Activated naive CD8-positive, alpha-beta T cell treated with anti-CD3 and anti-CD28 coated beads for 36 hours (primary cell): ENCODE measurements around the gene ANXA7. TPM values are rescaled to one million over a fixed set of nuclear protein-coding genes. Genes with fewer than 3 reads are reported as not detected.
"Not testable (repeated sequence)": the region's sequence is repeated elsewhere in the genome, so short reads cannot be mapped to it uniquely, and the experiment has no call there.

ENCODE experiments used
- DNase-seq: peaks from one replicate; pipeline ENCODE4 v3.0.0; 2021
- H3K27ac Mint-ChIP-seq: one replicate; pipeline ENCODE4 v1.8.0; 2022; ENCODE audit warnings: mild to moderate bottlenecking, moderate library complexity, mixed read lengths
- H3K27me3 Mint-ChIP-seq: one replicate; pipeline ENCODE4 v1.8.0; 2022; ENCODE audit warnings: mild to moderate bottlenecking, mixed read lengths
- H3K36me3 Mint-ChIP-seq: one replicate; pipeline ENCODE4 v1.8.0; 2021; ENCODE audit warnings: mild to moderate bottlenecking, mixed read lengths
- H3K4me1 Mint-ChIP-seq: one replicate; pipeline ENCODE4 v1.8.0; 2021; ENCODE audit warnings: mixed read lengths
- H3K4me3 Mint-ChIP-seq: one replicate; pipeline ENCODE4 v1.8.0; 2022; ENCODE audit warnings: mild to moderate bottlenecking, moderate library complexity, mixed read lengths
- H3K9me3 Mint-ChIP-seq: one replicate; pipeline ENCODE4 v1.8.0; 2022; ENCODE audit warnings: mixed read lengths
- total RNA-seq, 2 experiments: library from RNA; stranded (reverse); gene quantifications; one replicate each; pipeline ENCODE4 v1.2.3, GENCODE V29; 2021

Gene ANXA7
- total RNA-seq, 2 experiments from 2014 or later = 120 to 126 TPM

GRCh38 chr10:73333202-73333601, 80.7 kb downstream of the ANXA7 start:
- Mint-ChIP-seq H3K27me3 (no peaks in the 10 kb centered on the region), H3K4me3 (no peak overlapping the region), H3K9me3 (no peaks in the 10 kb centered on the region), H3K4me1 (no peaks in the 10 kb centered on the region), H3K36me3 (no peaks in the 10 kb centered on the region), H3K27ac (no peak overlapping the region)
- no peak for DNase-seq

- DNase-seq = no peak
- H3K4me1 Mint-ChIP-seq = no peaks in the 10 kb centered on the region
- no peak overlapping the region for H3K4me3 Mint-ChIP-seq
- H3K27me3 Mint-ChIP-seq = no peaks in the 10 kb centered on the region
- H3K9me3 Mint-ChIP-seq = peaks cover 2% of the 10 kb centered on the region
- no peak overlapping the region for H3K27ac Mint-ChIP-seq
- H3K36me3 Mint-ChIP-seq = no peaks in the 10 kb centered on the region
Observed at GRCh38 chr10:73332379-73332778, 81.5 kb downstream of the ANXA7 start.

- not testable (repeated sequence) for DNase-seq, H3K9me3 Mint-ChIP-seq, H3K4me1 Mint-ChIP-seq, H3K27ac Mint-ChIP-seq, H3K4me3 Mint-ChIP-seq, H3K27me3 Mint-ChIP-seq, H3K36me3 Mint-ChIP-seq
Observed at GRCh38 chr10:73328523-73328922, 85.3 kb downstream of the ANXA7 start.

- not testable (repeated sequence) for H3K4me3 Mint-ChIP-seq, H3K27ac Mint-ChIP-seq, DNase-seq, H3K27me3 Mint-ChIP-seq, H3K4me1 Mint-ChIP-seq, H3K36me3 Mint-ChIP-seq, H3K9me3 Mint-ChIP-seq
Observed at GRCh38 chr10:73325290-73325689, 88.6 kb downstream of the ANXA7 start.

Other genes with a start within 250 kb of the ANXA7 start
- gene ECD, start 246.1 kb downstream of the ANXA7 start, total RNA-seq = 10 to 100 TPM; 39.2 to 39.8 TPM
- 10 to 100 TPM; 11.1 to 12.6 TPM for gene FAM149B1, start 245.9 kb downstream of the ANXA7 start, total RNA-seq
- 10 to 100 TPM; 65.0 to 65.5 TPM for gene DNAJC9, start 166.8 kb downstream of the ANXA7 start, total RNA-seq
- gene MRPS16, start 161.4 kb downstream of the ANXA7 start, total RNA-seq = 100 to 1,000 TPM; 143 to 155 TPM
- gene CFAP70, start 55.2 kb downstream of the ANXA7 start, total RNA-seq = under 1 TPM; 0.58 to 0.60 TPM
- gene MSS51, start 19.5 kb upstream of the ANXA7 start, total RNA-seq = 1 to 10 TPM in 1 of 2 experiments, under 1 TPM in 1; 0.94 to 1.4 TPM
- gene PPP3CB, start 82.0 kb upstream of the ANXA7 start, total RNA-seq = 10 to 100 TPM; 37.7 to 38.9 TPM
- 1 to 10 TPM; 7.7 to 8.1 TPM for gene USP54, start 177.3 kb upstream of the ANXA7 start, total RNA-seq
- gene MYOZ1, start 227.4 kb upstream of the ANXA7 start, total RNA-seq = not detected
- gene SYNPO2L, start 242.0 kb upstream of the ANXA7 start, total RNA-seq = not detected